DMS153 treated with DMSO at 0.1 percent for 48 hours (cell line): ENCODE data around the gene KIF6.

Experiments
- DNase-seq: peaks from one replicate; lab custom pipeline; 2025; ENCODE audit not compliant: unreplicated experiment; lab: John Stamatoyannopoulos, UW

Gene KIF6

GRCh38 chr6:39424831-39425230 lies 300.4 kb downstream of the KIF6 start:
- DNase-seq, result no peak

GRCh38 chr6:39422238-39422637 lies 303.0 kb downstream of the KIF6 start:
- DNase-seq, result no peak

GRCh38 chr6:39421383-39422225 lies 303.6 kb downstream of the KIF6 start:
- DNase-seq, result no peak

GRCh38 chr6:39420300-39421265 lies 304.6 kb downstream of the KIF6 start:
- DNase-seq, result no peak

- no peak for DNase-seq
Measured at GRCh38 chr6:39419607-39420006, 305.6 kb downstream of the KIF6 start.

- no peak for DNase-seq
Measured at GRCh38 chr6:39417440-39417839, 307.8 kb downstream of the KIF6 start.

GRCh38 chr6:39416728-39417127 lies 308.5 kb downstream of the KIF6 start:
- no peak for DNase-seq

GRCh38 chr6:39416026-39416425 lies 309.2 kb downstream of the KIF6 start:
- no peak for DNase-seq

- no peak for DNase-seq
Measured at GRCh38 chr6:39415482-39415881, 309.7 kb downstream of the KIF6 start.

- no peak for DNase-seq
Measured at GRCh38 chr6:39411465-39411864, 313.7 kb downstream of the KIF6 start.

GRCh38 chr6:39411001-39411400 lies 314.2 kb downstream of the KIF6 start:
- no peak for DNase-seq

- DNase-seq, result no peak
Measured at GRCh38 chr6:39409889-39410288, 315.3 kb downstream of the KIF6 start.

GRCh38 chr6:39407446-39407993 lies 317.7 kb downstream of the KIF6 start:
- no peak for DNase-seq

- no peak for DNase-seq
Measured at GRCh38 chr6:39404312-39404711, 320.9 kb downstream of the KIF6 start.

GRCh38 chr6:39403304-39403703 lies 321.9 kb downstream of the KIF6 start:
- DNase-seq, result no peak

- DNase-seq, result no peak
Measured at GRCh38 chr6:39402239-39402751, 322.9 kb downstream of the KIF6 start.

GRCh38 chr6:39401376-39401775 lies 323.8 kb downstream of the KIF6 start:
- no peak for DNase-seq

GRCh38 chr6:39400026-39400425 lies 325.2 kb downstream of the KIF6 start:
- no peak for DNase-seq

GRCh38 chr6:39396854-39397253 lies 328.4 kb downstream of the KIF6 start:
- no peak for DNase-seq

- no peak for DNase-seq
Measured at GRCh38 chr6:39393075-39393474, 332.1 kb downstream of the KIF6 start.

- DNase-seq, result no peak
Measured at GRCh38 chr6:39391182-39391581, 334.0 kb downstream of the KIF6 start.

GRCh38 chr6:39389484-39389767 lies 335.8 kb downstream of the KIF6 start:
- DNase-seq, result peak; percentile 2
